KBM-7 (cell line): Measurements from ENCODE around the gene TMC6.
"Not testable (repeated sequence)": the region's sequence is repeated elsewhere in the genome, so short reads cannot be mapped to it uniquely, and the experiment has no call there.

Source experiments
- DNase-seq: peaks from one replicate; pipeline ENCODE4 v3.0.0-alpha.2; 2015
- in situ Hi-C: fragments of 300-500 bp; cut with MboI; formaldehyde crosslinking; loops from 2 replicates; pipeline ENCODE4 v1.14.3; 2020; ENCODE audit warnings: low sequenced_read_pairs, low pct_unique_long_range_greater_than_20kb, mixed read lengths

The TMC6 gene

DNA sequence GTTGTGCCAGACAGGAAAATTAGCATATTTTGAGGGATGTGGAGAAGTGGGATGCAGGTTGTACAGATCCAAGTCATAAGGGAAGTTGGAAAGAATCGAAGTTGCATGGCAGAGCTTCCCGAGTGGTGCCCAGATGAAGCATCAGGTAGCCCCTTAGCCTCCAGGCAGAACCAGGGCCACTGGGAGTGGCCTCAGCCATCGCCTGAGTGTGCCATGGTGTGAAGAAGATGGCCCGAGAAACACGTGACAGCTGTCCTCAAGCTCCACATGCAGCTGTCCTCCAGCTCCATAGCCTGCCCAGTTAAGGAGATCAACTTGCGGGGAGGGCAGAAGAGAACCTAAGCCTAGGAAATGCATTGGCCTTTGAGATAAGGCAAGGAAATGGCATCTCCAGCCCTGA is 33.5 kb downstream of the TMC6 start:
- DNase-seq = no peak
- in situ Hi-C loops = no loop called here

DNA sequence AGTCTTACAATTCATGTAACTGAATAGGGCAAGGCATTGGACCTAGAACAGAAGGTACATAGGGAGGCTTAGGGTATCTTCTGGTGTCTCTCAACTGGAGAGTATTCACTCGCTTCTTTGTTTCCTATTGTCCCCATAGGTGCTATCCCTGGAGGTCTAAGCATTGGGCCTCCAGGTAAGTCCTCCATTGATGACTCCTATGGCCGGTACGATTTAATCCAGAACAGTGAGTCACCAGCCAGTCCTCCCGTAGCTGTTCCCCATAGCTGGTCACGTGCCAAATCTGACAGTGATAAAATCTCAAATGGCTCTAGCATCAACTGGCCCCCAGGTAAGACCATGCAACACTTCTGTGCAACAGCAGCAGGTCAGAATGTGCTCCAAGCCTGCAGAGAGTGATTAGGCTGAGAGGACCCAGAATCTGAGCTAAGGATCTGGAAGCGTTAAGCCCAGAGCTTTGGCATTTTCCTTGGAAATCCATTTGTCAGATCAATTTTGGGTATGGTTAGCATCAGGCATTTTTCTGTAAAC is 35.7 kb downstream of the TMC6 start:
- DNase-seq = no peak

DNA sequence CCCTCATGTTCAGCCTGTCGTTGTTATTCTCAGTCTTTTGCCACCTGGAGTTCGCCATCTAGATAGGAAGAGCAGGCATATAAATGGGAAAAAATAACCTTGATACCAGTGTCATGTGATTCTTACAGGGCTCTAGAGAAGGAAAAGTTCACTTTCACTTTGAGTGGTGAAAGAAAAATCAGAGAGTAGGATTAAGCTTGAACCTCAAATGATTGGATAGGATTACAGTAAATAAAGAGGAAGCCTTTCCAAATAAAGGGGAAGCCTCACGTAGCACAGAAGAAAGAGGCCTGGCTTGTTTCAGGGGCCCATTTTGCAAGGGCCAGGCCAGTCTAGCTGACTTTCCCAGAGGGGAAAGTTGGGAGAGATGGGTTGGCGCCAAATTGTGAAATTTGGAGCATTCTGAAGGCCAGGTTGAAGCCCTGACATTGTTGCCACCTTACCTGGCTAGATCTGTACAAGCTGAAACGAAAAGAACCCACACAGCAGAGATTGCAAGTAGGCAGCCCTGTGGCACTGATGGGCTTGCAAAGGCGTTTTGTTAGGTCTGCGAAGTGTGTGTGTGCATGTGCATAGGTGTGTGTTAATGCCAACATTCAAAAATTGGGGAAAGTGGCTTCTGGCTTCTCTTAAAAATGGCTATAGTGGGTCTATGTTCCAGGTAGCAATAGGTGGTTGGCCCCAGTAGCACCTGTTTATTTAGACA is 38.8 kb downstream of the TMC6 start:
- DNase-seq = no peak
- in situ Hi-C loops = no loop called here

More for the DNA sequence above, 35.7 kb downstream of the TMC6 start:
- in situ Hi-C loops = no loop called here

DNA sequence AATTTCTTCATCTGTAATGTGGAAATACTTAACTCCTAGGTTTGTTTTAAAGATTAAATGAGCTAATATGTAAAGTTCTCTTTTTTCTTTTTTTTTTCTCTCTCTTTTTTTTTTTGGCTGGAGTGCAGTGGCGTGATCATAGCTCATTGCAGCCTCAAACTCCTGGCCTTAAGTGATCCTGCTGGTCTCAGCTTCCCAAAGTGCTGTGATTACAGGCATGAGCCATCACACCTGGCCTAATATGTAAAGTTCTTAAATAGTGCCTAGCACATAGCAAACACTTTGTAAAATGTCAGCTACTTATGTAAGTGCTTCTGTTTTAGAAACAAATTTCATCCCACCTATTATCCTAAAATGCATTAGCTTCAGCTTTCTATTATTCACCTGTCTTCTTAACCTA is 40.0 kb downstream of the TMC6 start:
- in situ Hi-C loops = no loop called here
- no peak for DNase-seq

DNA sequence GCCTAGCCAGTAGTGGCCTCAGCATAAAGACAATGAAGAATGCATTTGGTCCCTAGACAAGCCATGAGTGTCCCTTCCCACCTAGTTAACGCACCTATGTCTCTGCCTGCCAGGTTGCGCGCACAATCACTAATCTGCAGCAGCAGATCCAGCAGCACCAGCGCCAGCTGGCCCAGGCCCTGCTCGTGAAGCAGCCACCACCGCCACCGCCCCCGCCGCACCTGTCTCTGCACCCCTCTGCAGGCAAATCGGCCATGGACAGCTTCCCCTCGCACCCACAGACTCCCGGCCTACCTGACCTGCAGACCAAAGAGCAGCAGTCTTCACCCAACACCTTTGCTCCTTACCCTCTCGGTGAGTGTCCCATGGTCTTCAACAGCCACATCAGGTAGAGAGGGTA is 41.8 kb downstream of the TMC6 start:
- DNase-seq = no peak
- in situ Hi-C loops = no loop called here

DNA sequence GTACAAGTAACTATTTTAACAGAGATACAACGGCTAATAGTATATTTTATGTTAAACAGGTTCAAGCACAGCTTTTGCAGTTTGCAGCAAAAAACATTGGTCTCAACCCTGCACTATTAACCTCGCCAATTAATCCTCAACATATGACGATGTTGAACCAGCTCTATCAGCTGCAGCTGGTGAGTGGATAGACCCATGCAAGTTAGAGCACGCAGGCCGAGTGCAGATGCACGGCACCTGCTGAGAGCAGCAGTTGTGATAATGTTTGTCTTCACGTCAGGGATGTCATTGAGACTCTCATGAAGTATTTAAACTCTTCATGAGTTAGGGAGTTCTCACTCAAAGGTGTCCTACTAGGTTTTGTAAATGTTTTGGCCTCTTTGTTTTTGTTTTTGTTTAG is 45.6 kb downstream of the TMC6 start:
- DNase-seq = no peak
- in situ Hi-C loops = no loop called here

DNA sequence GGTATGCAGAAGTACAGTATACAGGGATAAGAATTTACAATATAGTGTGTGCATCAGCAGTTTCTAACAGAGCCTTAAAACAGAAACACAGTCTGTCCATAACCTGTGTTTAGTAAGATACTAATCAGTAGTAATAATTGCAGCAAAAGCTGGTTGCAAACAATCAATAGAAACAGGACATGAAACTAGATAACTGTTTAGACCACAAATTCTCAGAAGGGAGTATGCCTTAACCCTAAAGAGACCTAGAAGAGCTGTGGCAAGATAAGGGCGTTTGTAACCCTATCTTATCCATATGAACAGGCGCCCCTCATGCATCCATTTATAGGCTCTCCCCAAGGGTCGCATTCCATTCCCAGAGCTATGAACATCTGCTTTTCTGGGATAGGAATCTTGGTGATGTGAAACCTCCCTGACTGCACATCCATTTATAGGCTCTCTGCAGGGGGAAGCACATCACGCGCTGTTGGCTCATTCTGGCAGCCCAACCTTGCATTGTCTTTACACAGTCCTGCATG is 46.1 kb downstream of the TMC6 start:
- in situ Hi-C loops, DNase-seq: not testable (repeated sequence)

DNA sequence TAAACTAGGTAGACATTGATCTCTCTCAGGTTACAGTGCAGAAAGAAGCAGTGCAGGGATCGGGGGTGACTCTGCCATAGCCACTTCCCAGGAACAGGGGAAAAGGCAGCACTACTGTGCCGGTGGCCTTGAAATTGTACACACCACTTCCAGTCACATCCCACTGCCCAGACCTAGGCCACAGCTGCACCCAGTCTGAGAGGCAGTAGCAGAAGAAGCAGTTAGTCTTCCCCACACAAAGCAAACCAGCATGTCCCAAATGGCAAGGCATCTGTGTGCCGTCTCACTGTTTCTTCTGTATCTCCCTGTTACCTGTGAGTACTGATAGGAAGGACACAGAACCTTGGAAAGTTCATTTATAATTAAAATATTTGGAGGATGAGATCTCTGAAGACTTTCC is 47.0 kb downstream of the TMC6 start:
- no peak for DNase-seq
- in situ Hi-C loops = no loop called here

DNA sequence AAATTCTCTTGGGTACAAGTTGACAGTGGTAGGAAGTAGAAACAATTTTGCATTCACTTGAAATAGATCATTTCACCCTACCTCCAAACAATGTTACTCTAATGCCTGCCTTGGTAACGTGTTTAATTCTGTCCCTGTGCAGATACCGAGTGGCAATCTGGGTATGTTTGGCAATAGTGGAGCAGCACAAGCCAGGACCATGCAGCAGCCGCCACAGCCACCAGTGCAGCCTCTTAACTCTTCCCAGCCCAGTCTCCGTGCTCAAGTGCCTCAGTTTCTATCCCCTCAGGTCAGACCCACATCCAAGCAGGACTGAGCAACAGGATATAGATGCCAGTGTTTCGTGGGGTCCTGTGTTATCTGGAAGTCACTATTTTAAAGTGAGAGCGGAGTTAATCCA is 49.3 kb downstream of the TMC6 start:
- no peak for DNase-seq
- in situ Hi-C loops = no loop called here

DNA sequence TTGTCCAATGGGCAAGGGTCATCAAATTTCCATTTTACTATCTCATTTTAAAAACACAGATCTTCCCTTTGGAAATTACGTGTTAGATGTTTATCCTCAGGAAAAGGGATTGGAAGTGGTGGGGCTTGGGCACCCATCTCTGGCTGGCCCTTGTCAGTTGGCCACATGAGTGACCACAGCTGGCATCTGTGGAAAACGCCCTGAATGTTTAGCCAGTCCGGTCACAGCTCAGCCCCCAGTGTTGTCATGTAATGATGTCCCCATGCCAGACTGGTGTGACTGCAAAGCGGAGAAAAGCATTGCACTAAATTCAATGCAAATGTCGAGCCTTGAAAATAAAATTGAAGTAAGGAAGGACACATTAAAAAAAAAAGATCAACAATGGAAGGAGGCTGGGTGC is 53.0 kb downstream of the TMC6 start:
- no peak for DNase-seq
- in situ Hi-C loops = no loop called here

DNA sequence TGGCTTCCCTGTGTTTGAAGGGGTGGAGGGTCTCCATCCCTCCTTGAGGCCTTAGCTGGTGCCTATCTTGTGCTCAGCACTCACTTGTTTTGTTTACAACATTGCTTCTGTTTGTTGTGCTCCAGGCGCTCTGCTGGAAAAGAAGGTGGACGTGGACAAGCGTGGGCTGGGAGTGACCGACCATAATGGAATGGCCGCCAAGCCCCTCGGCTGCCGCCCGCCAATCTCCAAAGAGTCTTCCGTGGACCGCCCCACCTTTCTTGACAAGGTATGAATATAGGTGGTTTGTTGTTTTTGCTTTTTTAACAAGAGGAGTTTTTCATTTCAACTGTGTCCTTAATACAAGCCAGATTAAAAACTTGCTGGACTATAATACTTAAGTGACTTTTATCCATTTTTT is 53.5 kb downstream of the TMC6 start:
- in situ Hi-C loops = no loop called here
- no peak for DNase-seq

DNA sequence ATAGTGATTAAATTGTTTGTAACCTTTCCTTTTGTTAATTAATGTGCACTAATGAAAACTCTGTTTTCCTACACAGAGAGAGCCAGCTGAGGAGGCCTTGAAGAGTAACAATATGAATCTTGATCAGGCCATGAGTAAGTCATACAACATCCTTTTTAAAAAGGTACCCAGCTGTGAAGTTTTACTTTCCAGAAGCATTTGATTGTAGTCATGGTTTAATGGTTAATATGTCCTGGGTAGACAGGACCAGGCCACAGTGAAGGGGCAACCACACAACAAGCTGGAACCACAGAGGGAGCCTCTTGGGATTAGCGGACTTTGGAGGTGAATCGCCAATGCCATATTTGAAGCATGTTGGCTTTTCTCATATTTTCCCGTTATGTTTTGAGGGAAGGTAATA is 55.6 kb downstream of the TMC6 start:
- in situ Hi-C loops = no loop called here
- DNase-seq = no peak

DNA sequence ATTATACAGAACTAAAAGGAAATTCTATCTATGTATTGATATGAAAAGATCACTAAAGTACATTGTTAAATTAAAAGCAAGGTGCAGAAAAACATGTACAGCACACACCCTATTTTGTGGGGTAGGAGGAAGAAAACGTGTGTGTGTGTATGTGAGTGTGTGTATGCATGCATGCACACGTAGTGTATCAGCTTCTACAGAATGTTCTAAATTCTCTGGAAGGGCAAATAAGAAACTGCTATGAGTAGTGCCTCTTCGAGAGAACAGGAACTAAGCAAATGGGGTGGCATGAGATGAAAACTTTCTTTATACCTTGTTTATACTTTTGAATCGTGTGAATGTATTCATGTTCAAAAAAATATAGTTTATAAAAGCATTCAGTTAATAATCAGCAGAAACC is 58.9 kb downstream of the TMC6 start:
- in situ Hi-C loops = no loop called here

DNA sequence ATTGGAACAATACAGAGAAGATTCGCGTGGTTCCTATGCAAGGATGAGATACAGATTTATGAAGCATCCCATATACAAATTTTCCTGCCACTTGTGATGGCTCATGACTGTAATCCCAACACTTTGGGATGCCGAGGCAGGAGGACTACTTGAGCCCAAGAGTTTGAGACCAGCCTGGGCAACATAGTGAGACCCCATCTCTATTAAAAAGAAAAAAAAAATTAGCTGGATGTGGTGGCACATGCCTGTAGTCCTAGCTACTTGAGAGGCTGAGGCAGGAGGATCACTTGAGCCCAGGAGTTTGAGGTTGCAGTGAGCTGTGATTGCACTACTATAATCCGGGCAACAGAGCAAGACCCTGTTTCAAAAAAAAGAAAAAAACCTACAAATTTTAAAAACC is 61.6 kb downstream of the TMC6 start:
- DNase-seq, in situ Hi-C loops: not testable (repeated sequence)

More for the DNA sequence above, 58.9 kb downstream of the TMC6 start:
- DNase-seq = no peak

DNA sequence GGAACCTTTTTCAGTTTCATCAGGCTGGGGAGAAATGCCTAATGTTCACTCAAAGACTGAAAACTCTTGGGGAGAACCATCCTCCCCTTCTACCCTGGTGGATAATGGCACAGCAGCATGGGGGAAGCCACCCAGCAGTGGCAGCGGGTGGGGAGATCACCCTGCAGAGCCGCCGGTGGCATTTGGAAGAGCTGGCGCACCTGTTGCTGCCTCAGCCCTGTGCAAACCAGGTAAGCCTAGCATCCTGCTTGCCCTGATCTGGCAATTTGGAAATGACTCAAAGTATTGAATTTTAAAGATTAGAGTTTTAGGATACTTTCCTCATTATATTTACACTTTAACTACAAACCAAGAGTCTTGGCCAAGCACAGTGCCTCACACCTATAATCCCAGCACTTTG is 63.8 kb downstream of the TMC6 start:
- in situ Hi-C loops = no loop called here
- DNase-seq = no peak

DNA sequence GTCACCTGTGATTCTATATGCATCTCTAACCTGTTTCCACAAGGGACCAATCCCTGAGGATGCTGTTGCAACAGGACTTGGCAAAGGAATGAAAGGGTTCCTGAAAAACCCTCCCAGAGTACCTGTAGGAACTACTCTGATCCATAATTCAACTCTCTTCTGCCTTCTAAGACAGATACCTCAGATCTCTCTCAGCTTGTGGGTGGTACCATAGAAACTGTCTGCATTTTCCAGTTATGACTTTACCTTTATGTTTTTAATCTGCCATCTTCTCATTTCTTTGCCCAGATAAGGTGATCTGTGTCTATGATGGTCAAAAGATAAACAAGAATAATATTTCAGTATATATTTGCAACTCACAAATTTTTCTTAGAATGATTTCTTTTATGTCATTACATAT is 65.1 kb downstream of the TMC6 start:
- in situ Hi-C loops = no loop called here
- no peak for DNase-seq

DNA sequence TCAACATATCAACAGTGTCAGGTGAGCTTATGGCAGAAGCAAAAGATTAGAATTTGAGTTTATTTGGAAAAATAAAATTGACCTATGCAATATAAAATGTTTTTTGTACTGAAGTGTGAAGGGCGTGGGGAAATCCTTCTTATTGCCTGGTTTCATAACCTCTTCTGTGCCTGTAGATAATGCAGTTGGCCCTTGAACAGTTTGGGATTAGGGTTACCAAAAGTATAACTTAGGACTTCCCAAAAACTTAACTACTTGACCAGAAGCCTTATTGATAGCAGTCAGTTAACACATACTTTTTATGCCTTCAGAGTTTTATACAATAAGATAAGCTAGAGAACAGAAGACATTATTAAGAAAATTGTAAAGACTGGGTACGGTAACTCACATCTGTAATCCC is 66.0 kb downstream of the TMC6 start:
- in situ Hi-C loops = no loop called here
- no peak for DNase-seq
